ENCODE measurements around the gene BCL11A. TPM values are rescaled to one million over a fixed set of nuclear protein-coding genes. Genes with fewer than 3 reads are reported as not detected.

Gene BCL11A
- total RNA-seq, 4 donors from 2014 or later, result 4.6 to 12.8 (median 9.0) TPM

DNA sequence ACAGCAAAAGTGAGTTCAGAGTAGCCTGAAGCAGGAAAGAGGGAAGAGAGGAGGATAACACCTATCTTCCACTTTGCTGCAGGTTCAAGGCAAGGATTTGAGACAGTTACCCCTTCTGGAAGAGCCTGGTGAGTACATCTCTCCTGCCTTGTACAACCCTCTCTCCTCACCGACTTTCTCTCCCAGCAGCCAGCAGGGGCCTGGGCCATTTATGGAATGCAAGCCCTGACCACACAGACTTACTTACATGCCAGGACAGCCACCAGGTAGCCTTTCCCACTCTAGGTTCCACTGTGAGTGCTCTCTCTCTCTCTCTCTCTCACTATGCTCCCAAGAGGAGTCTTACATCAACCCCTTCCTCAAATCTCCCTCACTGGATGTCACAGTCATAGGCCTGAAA, 57.0 kb downstream of the BCL11A start:
- no peak for DNase-seq
- Histone ChIP-seq H3K36me3 (no peaks in the 10 kb centered on the region), H3K27ac (no peak overlapping the region), H3K4me1 (no peaks in the 10 kb centered on the region), H3K9me3 (no peaks in the 10 kb centered on the region), H3K27me3 (no peaks in the 10 kb centered on the region), H3K4me3 (replicated peaks in 1 of 3) (no peak overlapping the region)
- intact Hi-C loops (cut with DNase I), result no loop called here
- TF ChIP-seq POLR2A (IDR thresholded peaks at IDR 0.05), result no peak
- 80 to 83% methylated on average over 1 of the region's 1 CpG for WGBS, 2 donors

- Histone ChIP-seq H3K27me3 (no peaks in the 10 kb centered on the region), H3K27ac (no peak overlapping the region), H3K36me3 (no peaks in the 10 kb centered on the region), H3K4me3 (replicated peaks in 1 of 3) (no peak overlapping the region), H3K9me3 (no peaks in the 10 kb centered on the region), H3K4me1 (no peaks in the 10 kb centered on the region)
- intact Hi-C loops (cut with DNase I), result no loop called here
- no peak for DNase-seq
- TF ChIP-seq POLR2A (IDR thresholded peaks at IDR 0.05), result no peak
- TF ChIP-seq, protein P1, sequence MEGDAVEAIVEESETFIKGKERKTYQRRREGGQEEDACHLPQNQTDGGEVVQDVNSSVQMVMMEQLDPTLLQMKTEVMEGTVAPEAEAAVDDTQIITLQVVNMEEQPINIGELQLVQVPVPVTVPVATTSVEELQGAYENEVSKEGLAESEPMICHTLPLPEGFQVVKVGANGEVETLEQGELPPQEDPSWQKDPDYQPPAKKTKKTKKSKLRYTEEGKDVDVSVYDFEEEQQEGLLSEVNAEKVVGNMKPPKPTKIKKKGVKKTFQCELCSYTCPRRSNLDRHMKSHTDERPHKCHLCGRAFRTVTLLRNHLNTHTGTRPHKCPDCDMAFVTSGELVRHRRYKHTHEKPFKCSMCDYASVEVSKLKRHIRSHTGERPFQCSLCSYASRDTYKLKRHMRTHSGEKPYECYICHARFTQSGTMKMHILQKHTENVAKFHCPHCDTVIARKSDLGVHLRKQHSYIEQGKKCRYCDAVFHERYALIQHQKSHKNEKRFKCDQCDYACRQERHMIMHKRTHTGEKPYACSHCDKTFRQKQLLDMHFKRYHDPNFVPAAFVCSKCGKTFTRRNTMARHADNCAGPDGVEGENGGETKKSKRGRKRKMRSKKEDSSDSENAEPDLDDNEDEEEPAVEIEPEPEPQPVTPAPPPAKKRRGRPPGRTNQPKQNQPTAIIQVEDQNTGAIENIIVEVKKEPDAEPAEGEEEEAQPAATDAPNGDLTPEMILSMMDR (IDR thresholded peaks at IDR 0.05), result no peak
- WGBS, 2 donors, result 83 to 85% methylated on average over 6 of the region's 6 CpGs
These were observed 58.3 kb downstream of the BCL11A start for GRCh38 chr2:60495041-60495625.

- WGBS, 2 donors, result 85 to 88% methylated on average over 4 of the region's 4 CpGs
- H3K27me3 ChIP-seq, result no peaks in the 10 kb centered on the region
- no peaks in the 10 kb centered on the region for H3K36me3 ChIP-seq
- H3K27ac ChIP-seq, result no peak overlapping the region
- no peaks in the 10 kb centered on the region for H3K4me1 ChIP-seq
- H3K9me3 ChIP-seq, result no peaks in the 10 kb centered on the region
- no peak overlapping the region for H3K4me3 ChIP-seq (replicated peaks in 1 of 3)
- DNase-seq, result no peak
- intact Hi-C loops (cut with DNase I), result no loop called here
- TF ChIP-seq, protein P1 (IDR thresholded peaks at IDR 0.05), result no peak
- TF ChIP-seq POLR2A (IDR thresholded peaks at IDR 0.05), result no peak
These were observed 59.6 kb downstream of the BCL11A start for GRCh38 chr2:60493804-60494387.

GRCh38 chr2:60492548-60492947, 60.9 kb downstream of the BCL11A start:
- WGBS, 2 donors, result 86 to 92% methylated on average over 4 of the region's 4 CpGs
- Histone ChIP-seq H3K27me3 (no peaks in the 10 kb centered on the region), H3K4me3 (replicated peaks in 1 of 3) (no peak overlapping the region), H3K36me3 (no peaks in the 10 kb centered on the region), H3K4me1 (no peaks in the 10 kb centered on the region), H3K9me3 (no peaks in the 10 kb centered on the region), H3K27ac (no peak overlapping the region)
- TF ChIP-seq POLR2A (IDR thresholded peaks at IDR 0.05), result no peak
- TF ChIP-seq, protein P1 (IDR thresholded peaks at IDR 0.05), result no peak
- DNase-seq, result no peak
- intact Hi-C loops (cut with DNase I), result no loop called here

DNA sequence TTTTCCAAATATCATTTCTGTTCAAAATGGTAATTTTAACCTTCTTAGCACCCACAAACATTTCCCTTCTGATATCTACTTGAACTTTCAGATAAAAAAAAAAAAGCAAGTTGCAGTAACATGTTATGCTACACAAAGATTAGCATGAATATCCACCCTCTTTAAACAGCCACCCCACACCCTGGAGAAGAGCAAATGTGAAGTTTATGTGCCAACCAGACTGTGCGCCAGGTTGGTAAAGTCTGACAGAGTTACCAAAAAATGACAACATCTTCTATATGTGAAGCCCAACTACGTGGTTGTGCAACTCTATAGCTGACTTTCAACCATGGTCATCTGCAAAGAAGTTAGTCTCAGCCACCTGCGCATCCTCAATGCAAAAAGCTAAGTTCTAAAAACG, 62.6 kb downstream of the BCL11A start:
- no peaks in the 10 kb centered on the region for H3K4me1 ChIP-seq
- WGBS, 2 donors, result 69 to 81% methylated on average over 4 of the region's 4 CpGs
- no peaks in the 10 kb centered on the region for H3K27me3 ChIP-seq
- H3K4me3 ChIP-seq (replicated peaks in 1 of 3), result no peak overlapping the region
- no peaks in the 10 kb centered on the region for H3K9me3 ChIP-seq
- no peak for DNase-seq
- intact Hi-C loops (cut with DNase I), result no loop called here
- TF ChIP-seq, protein P1 (IDR thresholded peaks at IDR 0.05), result no peak
- TF ChIP-seq POLR2A (IDR thresholded peaks at IDR 0.05), result no peak
- no peak overlapping the region for H3K27ac ChIP-seq
- no peaks in the 10 kb centered on the region for H3K36me3 ChIP-seq
